Ishikawa (cell line): ENCODE data around the gene BTBD2.

Source experiments
- CEBPB ChIP-seq: IDR thresholded peaks from 2 replicates; pipeline ENCODE4 v1.6.1; 2012
- CREB1 ChIP-seq: IDR thresholded peaks from 2 replicates; pipeline ENCODE4 v1.6.1; 2012; ENCODE audit warnings: low read depth
- EGR1 ChIP-seq: IDR thresholded peaks from 2 replicates; pipeline ENCODE4 v1.6.1; 2012
- EP300 ChIP-seq: IDR thresholded peaks from 2 replicates; pipeline ENCODE4 v1.6.1; 2012; ENCODE audit warnings: borderline replicate concordance
- FOXM1 ChIP-seq: IDR thresholded peaks from 2 replicates; pipeline ENCODE4 v1.6.1; 2012; ENCODE audit warnings: low read depth, borderline replicate concordance
- MAX ChIP-seq: IDR thresholded peaks from 2 replicates; pipeline ENCODE4 v1.6.1; 2012
- NFIC ChIP-seq: IDR thresholded peaks from 2 replicates; pipeline ENCODE4 v1.6.1; 2012
- RAD21 ChIP-seq: IDR thresholded peaks from 2 replicates; pipeline ENCODE4 v1.6.1; 2012; ENCODE audit warnings: low read depth
- REST ChIP-seq: IDR thresholded peaks from 2 replicates; pipeline ENCODE4 v1.6.1; 2012; ENCODE audit warnings: low read depth, mild to moderate bottlenecking
- TAF1 ChIP-seq: IDR thresholded peaks from 2 replicates; pipeline ENCODE4 v1.6.1; 2012; ENCODE audit warnings: low read depth, mild to moderate bottlenecking
- TCF12 ChIP-seq: IDR thresholded peaks from 2 replicates; pipeline ENCODE4 v1.6.1; 2012; ENCODE audit warnings: low read depth
- TEAD4 ChIP-seq: IDR thresholded peaks from 2 replicates; pipeline ENCODE4 v1.6.1; 2012
- USF1 ChIP-seq: IDR thresholded peaks from 2 replicates; pipeline ENCODE4 v1.6.1; 2012
- YY1 ChIP-seq: IDR thresholded peaks from 2 replicates; pipeline ENCODE4 v1.6.1; 2012; ENCODE audit warnings: low read depth
- ZBTB7A ChIP-seq: IDR thresholded peaks from 2 replicates; pipeline ENCODE4 v1.6.1; 2012; ENCODE audit warnings: low read depth

The BTBD2 gene

GRCh38 chr19:2035590-2035991 is 20.1 kb upstream of the BTBD2 start:
- TF ChIP-seq YY1 (peak; percentile 87), USF1 (no peak)

- peak; percentile 49 for TF ChIP-seq CREB1
- TF ChIP-seq EP300 = no peak
- peak; percentile 39 for TF ChIP-seq MAX
- no peak for TF ChIP-seq FOXM1
- peak; percentile 54; the same call in 1 of the 2 replicates for TF ChIP-seq YY1
- no peak for TF ChIP-seq USF1
- TF ChIP-seq EGR1 = 0 out of 2 replicates have a peak, but pooled peaks have one; percentile 16
- TF ChIP-seq TCF12 = no peak
- TF ChIP-seq NFIC = 0 out of 2 replicates have a peak, but pooled peaks have one; percentile 16
- peak; percentile 21; the same call in 1 of the 2 replicates for TF ChIP-seq RAD21
- no peak for TF ChIP-seq REST
- TF ChIP-seq TEAD4 = 0 out of 2 replicates have a peak, but pooled peaks have one; percentile 7
- TF ChIP-seq ZBTB7A = no peak
- TF ChIP-seq CEBPB = no peak
- TF ChIP-seq TAF1 = peak; percentile 36; the same call in 1 of the 2 replicates
Measured at GRCh38 chr19:2034729-2035589, 19.4 kb upstream of the BTBD2 start.

- TF ChIP-seq CEBPB (no peak), MAX (no peak), TCF12 (no peak), TAF1 (no peak), REST (no peak), TEAD4 (no peak), NFIC (no peak), EGR1 (no peak), CREB1 (no peak), RAD21 (no peak), YY1 (no peak), FOXM1 (no peak), EP300 (no peak), USF1 (no peak), ZBTB7A (no peak; the same call in 1 of the 2 replicates)
Measured at GRCh38 chr19:2033825-2034159, 18.3 kb upstream of the BTBD2 start.

- TF ChIP-seq CREB1 = no peak
- no peak for TF ChIP-seq FOXM1
- no peak for TF ChIP-seq EGR1
- no peak for TF ChIP-seq CEBPB
- TF ChIP-seq ZBTB7A = no peak
- TF ChIP-seq REST = no peak
- TF ChIP-seq EP300 = no peak
- no peak for TF ChIP-seq MAX
- TF ChIP-seq TCF12 = no peak
- TF ChIP-seq RAD21 = no peak
- TF ChIP-seq NFIC = no peak
- no peak for TF ChIP-seq TAF1
- no peak for TF ChIP-seq YY1
- TF ChIP-seq TEAD4 = no peak
- no peak for TF ChIP-seq USF1
Measured at GRCh38 chr19:2033115-2033824, 17.8 kb upstream of the BTBD2 start.
